Brain microvascular endothelial cell (primary cell): ENCODE data around the gene NAGPA.

Source experiments
- DNase-seq: peaks from one replicate; pipeline ENCODE4 v3.0.0-alpha.2; 2020
- H3K27ac ChIP-seq: fragments of 250-450 bp; sonication (Bioruptor Pico); 2 replicates; pipeline ENCODE4 v1.5.1; 2020; ENCODE audit warnings: mild to moderate bottlenecking, moderate library complexity
- H3K27me3 ChIP-seq: fragments of 250-450 bp; sonication (Bioruptor Pico); replicated peaks from 2 replicates; pipeline ENCODE4 v1.5.1; 2020; ENCODE audit warnings: mild to moderate bottlenecking
- H3K36me3 ChIP-seq: fragments of 250-450 bp; sonication (Bioruptor Pico); replicated peaks from 2 replicates; pipeline ENCODE4 v1.5.1; 2020; ENCODE audit warnings: mild to moderate bottlenecking
- H3K4me3 ChIP-seq: 2 replicates; pipeline ENCODE4 v1.5.1; 2011; ENCODE audit warnings: low read depth, mild to moderate bottlenecking, control low read depth, low read length, moderate library complexity
- in situ Hi-C: cut with HindIII; loops from 2 replicates; pipeline ENCODE4 v1.10.0; 2017; ENCODE audit warnings: low sequenced_read_pairs, low pct_ligation_motif_present
- TF ChIP-seq, protein P1 (sequence below): IDR thresholded peaks from 2 replicates; pipeline ENCODE4 v1.5.1; 2011; ENCODE audit warnings: low read depth, mild to moderate bottlenecking, moderate library complexity, low read length, control low read depth, inconsistent platforms; ENCODE audit errors: missing control alignments

The NAGPA gene

GRCh38 chr16:4979164-4979563 is 54.6 kb downstream of the NAGPA start:
- Histone ChIP-seq H3K36me3 (no peaks in the 10 kb centered on the region), H3K27me3 (peaks cover 2% of the 10 kb centered on the region), H3K27ac (no peak overlapping the region), H3K4me3 (no peak overlapping the region)
- in situ Hi-C loops: no loop called here
- TF ChIP-seq, protein P1, sequence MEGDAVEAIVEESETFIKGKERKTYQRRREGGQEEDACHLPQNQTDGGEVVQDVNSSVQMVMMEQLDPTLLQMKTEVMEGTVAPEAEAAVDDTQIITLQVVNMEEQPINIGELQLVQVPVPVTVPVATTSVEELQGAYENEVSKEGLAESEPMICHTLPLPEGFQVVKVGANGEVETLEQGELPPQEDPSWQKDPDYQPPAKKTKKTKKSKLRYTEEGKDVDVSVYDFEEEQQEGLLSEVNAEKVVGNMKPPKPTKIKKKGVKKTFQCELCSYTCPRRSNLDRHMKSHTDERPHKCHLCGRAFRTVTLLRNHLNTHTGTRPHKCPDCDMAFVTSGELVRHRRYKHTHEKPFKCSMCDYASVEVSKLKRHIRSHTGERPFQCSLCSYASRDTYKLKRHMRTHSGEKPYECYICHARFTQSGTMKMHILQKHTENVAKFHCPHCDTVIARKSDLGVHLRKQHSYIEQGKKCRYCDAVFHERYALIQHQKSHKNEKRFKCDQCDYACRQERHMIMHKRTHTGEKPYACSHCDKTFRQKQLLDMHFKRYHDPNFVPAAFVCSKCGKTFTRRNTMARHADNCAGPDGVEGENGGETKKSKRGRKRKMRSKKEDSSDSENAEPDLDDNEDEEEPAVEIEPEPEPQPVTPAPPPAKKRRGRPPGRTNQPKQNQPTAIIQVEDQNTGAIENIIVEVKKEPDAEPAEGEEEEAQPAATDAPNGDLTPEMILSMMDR: no peak
- no peak for DNase-seq

DNA sequence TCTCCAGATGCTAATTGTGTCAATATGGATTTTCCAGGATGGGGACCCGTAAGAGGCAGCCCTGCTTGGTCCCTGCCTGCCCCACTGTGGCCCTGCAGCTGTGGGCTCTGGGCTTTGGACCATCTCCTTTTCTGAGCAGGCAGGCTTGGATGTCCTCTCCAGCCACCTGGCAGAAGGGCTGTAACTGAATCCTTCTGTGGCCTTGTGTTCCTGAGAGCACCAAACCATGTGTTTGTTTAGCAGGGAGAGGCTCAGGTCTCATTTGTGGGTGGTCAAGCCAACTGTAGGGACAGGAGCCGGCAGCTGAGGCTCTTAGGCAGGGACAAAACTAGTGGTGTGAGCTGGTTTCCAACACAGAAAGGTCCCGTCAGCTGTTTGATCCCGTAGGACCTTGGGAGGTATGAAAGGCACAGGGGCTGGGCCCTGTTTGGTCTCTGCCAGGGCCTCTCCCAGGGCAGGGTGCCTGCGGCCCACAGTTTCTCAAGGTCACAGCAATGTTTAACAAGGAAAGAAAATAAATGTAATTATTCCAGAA is 57.1 kb downstream of the NAGPA start:
- TF ChIP-seq, protein P1: no peak
- Histone ChIP-seq H3K27ac (no peak overlapping the region), H3K36me3 (no peaks in the 10 kb centered on the region), H3K27me3 (no peaks in the 10 kb centered on the region), H3K4me3 (no peak overlapping the region)
- in situ Hi-C loops: no loop called here
- no peak for DNase-seq

DNA sequence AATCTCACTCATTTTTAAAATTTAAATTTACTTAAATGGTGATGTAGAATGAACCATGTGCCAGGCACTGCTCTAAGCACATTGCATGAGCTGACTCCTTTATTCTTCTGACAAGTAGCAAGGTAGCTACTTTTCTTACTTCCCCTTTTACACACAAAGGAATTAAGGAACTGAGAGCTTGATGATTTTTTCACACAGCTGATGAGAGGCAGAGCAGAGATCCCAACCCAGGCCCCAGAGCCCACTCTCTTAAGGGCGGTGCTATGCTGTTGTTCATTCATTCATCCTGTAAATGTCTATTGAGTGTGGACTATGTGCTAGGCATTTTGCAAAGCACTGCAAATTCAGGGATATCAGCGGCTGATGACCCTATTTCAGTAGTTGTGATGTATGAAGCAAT is 57.7 kb downstream of the NAGPA start:
- no peaks in the 10 kb centered on the region for H3K27me3 ChIP-seq
- DNase-seq: no peak
- in situ Hi-C loops: no loop called here
- no peaks in the 10 kb centered on the region for H3K36me3 ChIP-seq
- H3K4me3 ChIP-seq: no peak overlapping the region
- H3K27ac ChIP-seq: no peak overlapping the region
- TF ChIP-seq, protein P1: no peak
